Ovary (tissue), 10 donors: ENCODE data around the gene NR4A2. TPM values are rescaled to one million over a fixed set of nuclear protein-coding genes. Genes with fewer than 3 reads are reported as not detected.

Source experiments
- DNase-seq, 5 donors: peaks; one replicate each; pipeline ENCODE4 v3.0.0-alpha.2; 2019 to 2020
- H3K27ac ChIP-seq, 2 donors: fragments of 200-600 bp; one replicate each; pipeline versions ENCODE4 v1.5.1 to v1.8.0; 2019 to 2022
- H3K27me3 ChIP-seq: fragments of 200-600 bp; one replicate; pipeline ENCODE4 v1.8.0; 2022
- H3K36me3 ChIP-seq: fragments of 200-600 bp; sonication (generic); one replicate; pipeline ENCODE4 v1.5.1; 2019
- H3K4me1 ChIP-seq: one replicate; pipeline ENCODE4 v1.8.1; 2013; ENCODE audit warnings: mild to moderate bottlenecking, moderate library complexity; ENCODE audit not compliant: insufficient read depth
- H3K4me3 ChIP-seq: fragments of 200-600 bp; sonication (generic); one replicate; pipeline ENCODE4 v1.5.1; 2017
- H3K9me3 ChIP-seq, 2 donors: fragments of 200-600 bp in 1 of 2; sonication (generic) in 1 of 2; one replicate each; pipeline versions ENCODE4 v1.5.1 to v1.8.1; 2013 to 2019; ENCODE audit warnings: mild to moderate bottlenecking in 1 of 2, moderate library complexity in 1 of 2
- CTCF ChIP-seq, 3 donors: fragments of 450-650 bp in 2 of 3; fragments of 200-600 bp in 1 of 3; IDR thresholded peaks; one replicate each; pipeline versions ENCODE4 v1.5.1 to v1.8.0; 2016 to 2022; ENCODE audit warnings: antibody characterized with exemption in 3 of 3, mild to moderate bottlenecking in 1 of 3
- EP300 ChIP-seq: sonication (generic); formaldehyde crosslinking; IDR thresholded peaks from one replicate; pipeline ENCODE4 v1.6.1; 2017; ENCODE audit warnings: antibody characterized with exemption
- POLR2A ChIP-seq: fragments of 450-650 bp; IDR thresholded peaks from one replicate; pipeline ENCODE4 v1.6.1; 2017; ENCODE audit warnings: antibody characterized with exemption, mild to moderate bottlenecking, moderate library complexity
- WGBS, 3 donors: extraction: QIAGEN DNeasy Blood & Tissue Kit in 1 of 3; methylation state at CpG; one replicate each; pipeline versions ENCODE4 v1.1.5 to v1.1.7; 2013 to 2017; 5-methylcytosine and 5-hydroxymethylcytosine counted together
- intact Hi-C, 4 donors: fragments of 100-400 bp; cut with DNase I; formaldehyde crosslinking; loops; one replicate each; pipeline versions ENCODE4 v1.11.0 to v1.15.1; 2022 to 2023
- long read RNA-seq, 3 donors: library from polyadenylated mRNA in 2 of 3; unstranded in 2 of 3; transcript quantifications; one replicate each; pipeline ENCODE4 v2.0.0 and lab custom pipeline, GENCODE V29; 2021 to 2026
- polyA plus RNA-seq, 2 donors: library from polyadenylated mRNA; stranded (reverse); fragments of 200-250 nt in 1 of 2; fragments of 350-450 nt in 1 of 2; fragmentation: Illumina TruSeq in 1 of 2; extraction: RNeasy Lipid Tissue Mini Kit (QIAGEN cat#74804) in 1 of 2; gene quantifications; one replicate each; pipeline ENCODE4 v1.2.3, GENCODE V29; 2013 to 2014
- total RNA-seq, 7 donors: library from RNA; depleted of rRNA in 2 of 7; stranded (reverse); fragments of >200 nt in 2 of 7; fragmentation: NEBNext Ultra II Directional in 3 of 7; extraction: Animal tissue kit (Norgen Biotek cat#: 25700) in 3 of 7; gene quantifications; one replicate each; pipeline versions ENCODE4 v1.1.0 to v1.2.4, GENCODE V29; 2016 to 2023
- donor health status: DM: no; HTN: no; CAD: no; lungs with moderate emphysema.
- donor health status: DM: no; HTN: no; CAD: no.
- donor health status: Bipolar disorder and iron deficiency.
- donor health status: DM: yes; HTN: yes; CAD: no.
- donor health status: DM: no; HTN: no; CAD: no.
- donor health status: DM: yes; HTN: yes; CAD: no.

The NR4A2 gene
- total RNA-seq (100 to 1,000 TPM in 2 of 7 donors, 10 to 100 TPM in 5; 12.2 to 259 (median 45.9) TPM), polyA plus RNA-seq (1 to 10 TPM; 4.4 to 8.0 TPM)
- long read RNA-seq, donor 1, transcript NR4A2-201 (8 exons, 3,472 nt) = major isoform, 12 of 39 reads
- long read RNA-seq, donor 1, partial matches to known transcripts = 13 of 39 reads
- long read RNA-seq, donor 1, other reads (novel, unspliced or antisense) = 14 of 39 reads
- long read RNA-seq, donor 2 = 0 reads
- long read RNA-seq, donor 3, transcript NR4A2-201 (8 exons, 3,472 nt) = major isoform, 7 of 22 reads
- long read RNA-seq, donor 3, partial matches to known transcripts = 2 of 22 reads
- long read RNA-seq, donor 3, other reads (novel, unspliced or antisense) = 11 of 22 reads

- Histone ChIP-seq H3K4me3 (peak within 1 kb of the TSS; percentile 76), H3K27ac (peak within 1 kb of the TSS; percentile 98 to 100), H3K9me3 (no peaks in the 10 kb centered on the region), H3K4me1 (peaks cover 7% of the 10 kb centered on the region), H3K27me3 (no peaks in the 10 kb centered on the region), H3K36me3 (no peaks in the 10 kb centered on the region)
- DNase-seq = peak; percentile 87 to 95 (median 94)
- WGBS, 3 donors = 0 to 1% (median 1%) methylated on average over 72 of the region's 72 CpGs
- peak; percentile 90 for TF ChIP-seq POLR2A
- no peak for TF ChIP-seq CTCF (IDR thresholded peaks at IDR 0.05)
- peak; percentile 14 for TF ChIP-seq EP300
- intact Hi-C loops = loop anchor here in 3 of 4 donors (2.0 to 10.0 kb wide), 3 partner anchors 68 to 105 kb away; partner anchors contain the start of gene GPD2 (in 3 of the 3)
Measured at GRCh38 chr2:156332534-156333273, at the start of gene NR4A2. NR4A2 (minus strand) TSS chr2:156332721; CDS start chr2:156330186, 2,535 bp downstream.

GRCh38 chr2:156380117-156380645 lies 47.7 kb upstream of the NR4A2 start:
- no peaks in the 10 kb centered on the region for H3K36me3 ChIP-seq
- TF ChIP-seq CTCF (IDR thresholded peaks at IDR 0.05) = no peak
- no peak for TF ChIP-seq POLR2A
- no peak for TF ChIP-seq EP300
- H3K4me3 ChIP-seq = no peak overlapping the region
- no peaks in the 10 kb centered on the region for H3K4me1 ChIP-seq
- intact Hi-C loops = no loop called here
- DNase-seq = no peak
- H3K27me3 ChIP-seq = no peaks in the 10 kb centered on the region
- H3K27ac ChIP-seq = no peak overlapping the region
- no peaks in the 10 kb centered on the region for H3K9me3 ChIP-seq
- WGBS, 3 donors = 73 to 76% (median 75%) methylated on average over 1 of the region's 1 CpG

GRCh38 chr2:156379714-156380113 lies 47.2 kb upstream of the NR4A2 start:
- 71 to 78% (median 71%) methylated on average over 1 of the region's 1 CpG for WGBS, 3 donors
- intact Hi-C loops = no loop called here
- Histone ChIP-seq H3K4me3 (no peak overlapping the region), H3K9me3 (no peaks in the 10 kb centered on the region), H3K27me3 (no peaks in the 10 kb centered on the region), H3K27ac (no peak overlapping the region), H3K4me1 (no peaks in the 10 kb centered on the region), H3K36me3 (no peaks in the 10 kb centered on the region)
- DNase-seq = no peak
- TF ChIP-seq EP300 = no peak
- TF ChIP-seq CTCF (IDR thresholded peaks at IDR 0.05) = no peak
- TF ChIP-seq POLR2A = no peak

- no peaks in the 10 kb centered on the region for H3K36me3 ChIP-seq
- TF ChIP-seq POLR2A = no peak
- no peak for TF ChIP-seq EP300
- TF ChIP-seq CTCF (IDR thresholded peaks at IDR 0.05) = no peak
- H3K4me3 ChIP-seq = no peak overlapping the region
- H3K27me3 ChIP-seq = no peaks in the 10 kb centered on the region
- H3K9me3 ChIP-seq = no peaks in the 10 kb centered on the region
- H3K27ac ChIP-seq = no peak overlapping the region
- no peak for DNase-seq
- intact Hi-C loops = no loop called here
- no peaks in the 10 kb centered on the region for H3K4me1 ChIP-seq
Measured at GRCh38 chr2:156379071-156379470, 46.5 kb upstream of the NR4A2 start.
